OCI-M1 (cell line): ENCODE measurements around the gene FAM170B.

Experiments used
- DNase-seq: peaks from one replicate; lab custom pipeline; 2025; lab: John Stamatoyannopoulos, UW

Gene FAM170B

GRCh38 chr10:49106451-49106850 lies 27.4 kb downstream of the FAM170B start:
- DNase-seq, result no peak

DNA sequence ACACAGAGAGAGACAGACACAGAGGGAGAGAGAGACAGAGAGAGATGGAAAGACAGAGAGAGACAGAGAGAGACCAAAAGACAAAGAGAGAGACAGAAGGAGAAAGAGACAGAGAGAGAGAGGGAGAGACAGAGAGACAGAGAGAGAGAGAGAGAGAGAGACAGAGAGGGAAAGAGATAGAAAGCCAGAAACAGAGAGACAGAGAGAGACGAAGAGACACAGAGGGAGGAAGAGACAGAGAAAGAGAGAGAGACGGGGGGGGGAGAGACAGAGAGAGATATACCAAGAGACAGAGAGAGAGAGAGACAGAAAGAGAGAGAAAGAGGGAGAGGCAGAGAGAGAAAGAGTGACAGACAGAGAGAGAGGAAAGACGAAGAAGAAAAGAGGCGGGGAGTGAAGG lies 28.7 kb downstream of the FAM170B start:
- no peak for DNase-seq

- no peak for DNase-seq
Observed at GRCh38 chr10:49104323-49104722, 29.5 kb downstream of the FAM170B start.

- DNase-seq, result no peak
Observed at GRCh38 chr10:49103761-49104160, 30.1 kb downstream of the FAM170B start.

DNA sequence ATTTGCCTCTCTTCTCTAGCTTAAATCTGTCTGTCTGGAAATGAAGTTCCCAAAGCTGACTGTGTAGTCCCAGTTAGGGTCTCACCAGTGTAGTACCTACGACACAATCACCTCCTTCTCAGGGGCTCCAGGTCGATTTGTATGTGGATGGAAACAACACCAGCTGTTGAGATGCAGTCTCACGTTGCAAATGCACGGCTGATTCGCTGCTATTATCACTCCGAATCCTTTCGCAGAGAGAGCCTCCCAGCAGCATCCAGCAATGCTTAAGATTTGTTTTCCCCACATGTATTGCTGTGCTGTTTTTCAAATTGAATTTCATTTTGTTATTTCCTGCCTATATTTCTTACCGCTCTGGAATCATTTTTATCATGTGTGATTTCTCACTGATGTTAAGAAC lies 34.8 kb downstream of the FAM170B start:
- DNase-seq, result no peak

DNA sequence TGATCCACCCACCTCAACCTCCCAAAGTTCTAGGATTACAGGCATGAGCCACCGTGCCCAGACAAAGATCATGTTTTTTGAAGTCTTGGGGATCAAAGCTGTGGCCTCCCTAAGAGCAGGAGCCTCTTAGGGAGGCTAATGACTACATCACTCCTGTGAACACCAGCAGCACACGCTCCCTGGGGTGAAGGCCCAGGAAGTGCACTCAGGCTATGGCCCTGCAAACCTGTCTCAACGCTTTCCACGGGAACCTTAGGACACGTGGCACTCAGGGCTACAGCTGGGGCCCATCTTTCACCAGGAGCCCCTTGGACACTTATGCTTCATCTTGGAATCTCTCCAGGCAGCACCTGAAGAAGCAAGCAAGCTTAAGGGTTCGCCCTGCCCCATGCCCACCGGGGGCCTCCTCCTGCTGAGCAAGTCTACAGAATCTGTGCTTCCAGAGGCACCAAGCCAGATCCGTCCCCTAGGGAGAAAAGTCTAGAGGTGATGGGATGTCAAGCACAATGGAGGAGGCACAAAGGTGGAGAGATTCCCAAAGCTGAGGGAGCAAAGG lies 36.9 kb downstream of the FAM170B start:
- DNase-seq, result no peak

- no peak for DNase-seq
Observed at GRCh38 chr10:49094646-49095045, 39.2 kb downstream of the FAM170B start.

DNA sequence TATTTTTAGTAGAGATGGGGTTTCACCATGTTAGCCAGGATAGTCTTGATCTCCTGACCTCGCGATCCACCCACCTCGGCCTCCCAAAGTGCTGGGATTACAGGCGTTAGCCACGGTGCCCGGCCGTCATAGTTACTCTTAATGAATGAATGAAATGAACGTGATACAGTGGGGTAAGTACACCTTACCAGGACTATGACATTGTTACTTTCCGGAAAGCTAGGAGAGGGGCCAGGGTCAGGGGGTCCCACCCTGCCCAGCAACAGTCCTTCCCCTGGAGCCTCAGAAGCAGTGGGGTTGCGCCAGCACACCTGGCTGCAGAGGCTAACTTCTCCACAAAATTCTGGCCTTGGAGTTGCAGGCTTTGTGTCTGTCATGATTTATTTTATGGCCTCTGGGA lies 39.9 kb downstream of the FAM170B start:
- DNase-seq, result no peak

- DNase-seq, result no peak
Observed at GRCh38 chr10:49092477-49092876, 41.3 kb downstream of the FAM170B start.

GRCh38 chr10:49091450-49092210 lies 42.2 kb downstream of the FAM170B start:
- DNase-seq, result no peak

DNA sequence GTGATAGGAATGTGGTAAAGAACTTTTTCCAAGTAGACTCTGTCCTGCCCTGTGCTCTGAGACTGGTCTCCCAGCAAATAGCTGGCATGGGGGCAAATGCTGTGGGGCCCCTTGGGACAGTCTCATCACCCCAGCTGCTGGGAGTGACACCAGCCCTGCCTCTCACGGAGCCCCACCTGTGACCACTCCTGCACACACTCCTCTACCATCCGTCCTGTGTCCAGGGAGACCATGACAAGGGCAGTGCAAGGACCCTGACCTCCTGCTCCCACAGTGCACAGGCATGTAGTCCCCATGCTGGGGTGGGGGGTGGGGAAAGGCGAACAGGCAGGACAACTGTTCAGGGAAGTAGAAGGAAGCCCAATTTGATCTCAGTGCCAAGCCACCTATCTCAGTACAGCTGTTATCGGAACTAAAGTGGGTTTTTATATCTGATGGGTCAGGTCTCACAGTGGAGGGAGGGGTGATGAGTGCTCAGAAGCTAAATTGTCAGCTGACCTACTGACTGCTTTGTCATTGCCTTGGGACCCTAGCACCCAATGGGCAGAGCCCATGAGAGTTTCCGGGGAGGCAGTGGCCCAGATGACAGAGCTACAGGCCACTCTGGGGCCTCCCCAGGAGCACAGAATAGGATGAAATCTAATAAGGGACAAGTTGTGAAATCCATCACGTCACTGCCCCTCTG lies 43.0 kb downstream of the FAM170B start:
- peak; percentile 30 for DNase-seq

DNA sequence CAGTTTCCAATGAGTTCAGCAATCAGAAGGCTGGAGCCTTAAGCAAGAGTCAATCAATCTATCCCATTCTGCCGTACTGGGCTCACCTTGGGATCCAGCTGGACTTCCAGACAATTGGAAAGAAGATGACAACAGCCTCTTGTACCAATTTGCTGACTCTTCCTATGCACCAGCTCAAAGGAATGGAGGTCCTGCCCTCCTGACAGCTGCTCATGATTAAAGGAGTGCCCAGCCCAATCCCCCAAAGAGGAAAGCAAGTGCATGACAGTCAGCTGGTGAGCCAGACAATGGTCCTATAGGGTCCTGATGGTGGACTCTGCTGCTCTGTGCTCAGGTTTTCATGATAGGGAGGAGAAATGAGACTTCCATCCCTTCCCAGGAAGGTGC lies 43.6 kb downstream of the FAM170B start:
- DNase-seq, result no peak

GRCh38 chr10:49089557-49090188 lies 44.1 kb downstream of the FAM170B start:
- DNase-seq, result no peak

DNA sequence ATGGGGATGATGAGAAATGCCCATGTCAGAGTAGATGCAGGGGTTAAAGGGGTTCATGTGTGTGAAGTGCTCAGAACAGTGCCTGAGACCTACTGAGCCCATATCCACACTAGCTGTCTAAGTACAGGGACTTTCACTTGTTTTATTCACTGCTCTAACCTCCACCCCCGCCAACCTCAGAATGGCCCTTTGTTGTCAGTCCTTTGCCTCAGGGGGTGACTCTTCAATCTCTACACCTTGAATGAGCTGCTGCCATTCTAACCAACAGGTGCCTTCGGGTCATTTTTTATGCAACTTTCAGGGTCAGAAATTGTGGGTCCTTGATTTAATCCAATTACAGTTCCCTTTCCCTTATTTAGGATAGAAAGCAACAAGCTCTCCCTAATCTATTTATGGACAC lies 44.7 kb downstream of the FAM170B start:
- DNase-seq, result no peak

DNA sequence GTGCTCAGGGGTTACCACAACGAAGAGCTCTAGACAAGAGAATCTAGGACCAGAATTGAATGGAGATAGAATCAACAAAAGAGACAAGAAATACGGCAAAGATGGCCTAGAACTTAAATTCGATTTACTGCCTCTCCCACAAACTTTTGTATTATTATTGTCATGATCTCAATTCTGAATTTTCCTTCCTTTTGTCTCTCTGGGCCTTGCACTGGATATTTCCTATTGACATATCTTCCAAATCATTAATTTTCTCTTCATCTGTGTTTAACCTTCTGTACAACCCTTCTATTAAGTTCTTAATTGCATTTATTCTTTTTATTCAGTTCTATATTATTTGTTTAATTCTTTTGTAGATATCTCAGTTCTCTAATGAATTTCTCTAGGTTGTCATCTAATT lies 46.9 kb downstream of the FAM170B start:
- DNase-seq, result no peak

DNA sequence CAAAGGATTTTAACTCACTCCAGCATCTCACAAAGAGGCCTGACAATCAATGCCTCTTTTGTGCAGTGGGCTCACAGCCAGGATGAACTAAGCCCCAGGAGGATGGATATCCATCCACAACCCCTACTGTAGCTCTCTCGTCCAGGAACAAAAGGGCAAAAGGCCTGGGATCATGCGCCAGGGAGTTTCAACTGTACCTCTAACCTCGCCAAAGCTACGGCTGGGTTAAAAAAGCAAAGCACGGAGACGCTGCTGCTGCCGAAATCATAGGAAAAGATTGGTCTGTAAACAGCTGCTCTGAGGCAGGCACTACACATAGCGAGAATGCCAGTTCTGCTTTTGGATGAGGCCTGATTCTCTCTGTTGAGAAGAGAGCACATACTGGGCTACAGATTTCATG lies 50.6 kb downstream of the FAM170B start:
- no peak for DNase-seq

DNA sequence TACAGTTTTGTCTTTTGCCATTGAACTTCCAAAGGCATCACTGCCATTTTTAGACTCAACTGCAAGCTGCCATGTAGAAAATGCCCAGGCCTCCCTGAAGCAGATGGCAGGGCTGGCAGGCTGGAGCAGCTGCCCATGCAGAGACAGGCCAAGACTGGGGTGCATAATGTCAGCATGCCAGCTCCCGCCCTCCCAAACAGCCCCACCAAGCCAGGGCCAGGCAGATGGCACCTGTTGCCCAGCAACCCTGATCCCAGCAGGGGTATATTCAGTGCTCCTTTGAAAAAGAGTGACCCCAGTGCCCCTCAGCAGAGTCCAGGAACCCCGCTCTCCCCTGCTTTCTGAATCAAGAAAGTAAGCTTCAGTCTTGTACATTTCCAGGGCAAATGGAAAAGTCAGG lies 51.1 kb downstream of the FAM170B start:
- DNase-seq, result no peak

DNA sequence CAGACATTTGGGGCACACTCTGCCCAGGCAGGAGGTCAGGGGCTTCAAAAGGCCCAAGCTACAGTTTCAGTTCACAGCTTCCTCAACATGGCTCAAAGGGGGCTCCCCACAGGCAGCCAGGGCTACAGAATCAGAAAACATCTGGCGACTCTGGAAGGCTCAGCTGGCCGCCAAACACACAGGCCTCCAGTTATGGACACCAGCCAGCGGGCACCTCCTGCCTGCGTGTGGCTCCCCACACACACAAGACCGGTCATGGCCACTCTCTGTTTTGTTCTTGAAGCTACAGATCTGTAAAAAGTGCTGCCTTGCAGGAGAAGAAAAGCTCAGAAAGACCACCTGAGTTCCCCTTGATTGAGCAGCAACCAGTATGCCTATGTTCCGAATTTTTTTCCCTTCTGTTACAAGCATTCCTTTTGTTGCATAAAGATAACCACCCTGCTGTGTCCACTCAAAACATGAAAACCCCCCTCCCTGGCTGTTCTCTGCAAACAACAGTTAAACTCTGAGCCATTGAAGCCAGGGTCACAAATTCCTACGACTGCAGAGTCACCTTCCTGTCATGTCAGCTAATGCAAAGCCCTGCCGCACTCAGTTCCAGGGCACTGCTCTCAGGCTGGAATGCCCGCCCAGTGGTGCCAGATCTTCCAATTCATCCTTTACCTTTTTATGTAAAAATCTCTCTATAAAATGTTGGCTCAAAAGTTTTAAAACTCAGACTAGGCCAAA lies 52.1 kb downstream of the FAM170B start:
- no peak for DNase-seq
